ENCODE results near the gene MTURN.
A peak's percentile ranks its signal among the peaks of the same experiment; 100 is the strongest.

The MTURN gene

DNA sequence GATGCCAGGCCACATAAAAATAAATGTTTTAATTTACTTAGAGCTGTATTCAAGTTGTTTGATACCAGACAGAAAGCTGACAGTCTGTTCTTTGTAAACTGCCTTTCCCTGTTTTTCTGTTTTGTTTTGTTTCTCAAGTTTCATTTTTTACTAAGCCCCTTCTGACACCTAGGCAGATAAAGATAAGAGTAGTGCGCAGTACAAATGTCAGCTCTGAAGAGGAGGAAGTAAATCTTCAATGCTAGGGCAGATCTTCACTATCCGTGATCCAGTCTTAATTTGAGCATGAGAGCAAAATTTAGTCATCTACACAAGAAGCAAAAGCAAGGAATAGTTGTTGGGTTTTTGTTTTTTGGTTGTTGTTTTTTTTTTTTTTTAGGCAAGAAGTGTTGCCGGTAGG, 27.3 kb downstream of the MTURN start:
- Histone ChIP-seq H3K9me3 (no peaks in the 10 kb centered on the region), H3K27ac (no peak overlapping the region), H3K36me3 (peaks cover 4 to 35% (median 16%) of the 10 kb centered on the region in 3 donors), H3K4me3 (no peak overlapping the region), H3K27me3 (no peaks in the 10 kb centered on the region), H3K4me1 (peaks cover 0 to 24% (median 8%) of the 10 kb centered on the region in 4 donors)
- no peak for TF ChIP-seq CTCF (IDR thresholded peaks at IDR 0.05)
- no peak for DNase-seq
- intact Hi-C loops (cut with DNase I; ENCODE audit: low total_unique reads), result loop anchor here (5.0 to 10.0 kb wide), 4 partner anchors 123 to 403 kb away; partner anchors contain the start of genes GGCT and ZNRF2

DNA sequence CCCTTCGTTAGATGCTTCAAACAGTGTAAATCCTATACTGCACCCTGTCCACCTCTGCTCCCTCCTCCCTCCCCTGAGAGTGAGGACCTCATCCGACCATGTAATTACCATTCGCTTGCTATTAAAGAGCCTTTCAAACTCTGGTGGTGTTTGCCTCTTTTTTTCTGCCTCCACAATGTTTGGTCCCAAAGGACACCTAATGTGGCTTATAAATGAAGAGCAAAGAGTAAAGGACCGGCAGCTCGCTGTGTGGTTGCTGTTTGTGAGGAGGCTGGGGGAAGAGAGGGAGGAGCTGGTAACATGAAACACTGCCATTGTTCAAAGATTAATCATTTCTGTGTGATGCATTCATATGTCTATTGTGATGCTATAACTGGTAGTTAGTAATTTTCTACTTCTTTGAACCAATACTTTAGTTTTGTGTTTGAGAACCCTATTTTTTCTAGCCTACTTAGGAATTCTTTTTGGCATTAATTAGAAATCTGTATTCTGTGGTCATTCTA, 27.9 kb downstream of the MTURN start:
- intact Hi-C loops (cut with DNase I; ENCODE audit: low total_unique reads), result loop anchor here (5.0 to 10.0 kb wide), 4 partner anchors 122 to 402 kb away; partner anchors contain the start of genes GGCT and ZNRF2
- Histone ChIP-seq H3K4me1 (peaks cover 0 to 24% (median 8%) of the 10 kb centered on the region in 4 donors), H3K4me3 (no peak overlapping the region), H3K27ac (peak overlapping the region in 1 of 2 donors; percentile 38), H3K9me3 (no peaks in the 10 kb centered on the region), H3K36me3 (peaks cover 4 to 30% (median 11%) of the 10 kb centered on the region in 3 donors), H3K27me3 (no peaks in the 10 kb centered on the region)
- no peak for TF ChIP-seq CTCF (IDR thresholded peaks at IDR 0.05)
- DNase-seq, result no peak

DNA sequence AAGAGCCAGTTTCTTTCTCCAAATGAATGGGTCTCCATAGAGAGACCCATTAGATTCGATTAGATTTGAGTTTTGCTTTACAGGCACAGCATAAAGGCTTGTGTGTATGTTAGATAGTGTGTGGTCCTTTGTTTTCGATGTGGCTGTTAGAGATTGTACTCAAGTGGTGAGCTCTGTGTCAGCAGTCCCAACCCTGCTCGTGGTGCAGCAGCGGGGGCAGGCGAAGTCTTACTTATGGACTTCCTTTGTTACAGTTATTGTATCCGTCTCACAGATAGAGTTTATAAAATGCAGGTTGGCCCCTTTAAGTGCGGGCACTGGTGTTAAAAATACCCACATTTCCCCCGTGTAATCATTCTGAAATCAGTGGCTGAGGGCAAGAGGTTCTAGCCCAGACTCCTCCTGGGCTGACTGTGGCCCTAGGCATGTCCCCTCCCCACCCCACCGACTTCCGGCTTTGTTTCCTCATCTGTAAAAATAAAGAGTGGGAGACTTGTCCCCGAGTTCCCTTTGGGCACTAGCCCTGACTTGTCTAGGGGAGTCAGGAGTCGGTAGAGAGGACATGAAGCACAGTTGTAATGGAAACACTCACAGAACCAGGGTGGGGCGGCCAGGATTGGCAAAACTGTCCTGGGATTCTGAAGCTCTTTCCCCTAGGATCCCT, 28.6 kb downstream of the MTURN start:
- H3K27ac ChIP-seq, result peak overlapping the region; percentile 26 to 38
- no peak overlapping the region for H3K4me3 ChIP-seq
- peaks cover 0 to 24% (median 12%) of the 10 kb centered on the region in 4 donors for H3K4me1 ChIP-seq
- no peaks in the 10 kb centered on the region for H3K9me3 ChIP-seq
- peak in 1 of 2 donors; percentile 39 for DNase-seq
- no peaks in the 10 kb centered on the region for H3K27me3 ChIP-seq
- H3K36me3 ChIP-seq, result peaks cover 0 to 25% (median 8%) of the 10 kb centered on the region in 3 donors
- no peak for TF ChIP-seq CTCF (IDR thresholded peaks at IDR 0.05)
- intact Hi-C loops (cut with DNase I; ENCODE audit: low total_unique reads), result loop anchor here (5.0 to 10.0 kb wide), 4 partner anchors 121 to 401 kb away; partner anchors contain the start of genes GGCT and ZNRF2

DNA sequence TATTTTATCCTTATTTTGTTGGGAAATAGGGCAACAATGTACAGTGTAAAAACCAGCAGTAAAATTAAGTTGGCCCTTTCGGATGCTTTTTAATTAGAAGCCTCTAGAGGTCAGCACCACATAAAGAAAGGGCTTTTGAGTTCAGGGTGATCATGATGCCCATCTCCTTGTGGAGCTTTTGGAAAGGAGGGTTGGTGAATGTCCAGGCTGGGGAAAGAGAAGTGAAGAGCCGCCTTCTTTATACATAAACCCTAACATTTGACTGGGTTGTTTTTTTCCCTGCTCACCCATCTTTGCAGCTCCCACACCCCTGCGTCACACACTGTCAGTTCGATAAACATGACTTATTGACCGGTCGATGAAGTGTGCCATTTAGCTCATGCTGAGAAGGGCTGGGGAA, 29.8 kb downstream of the MTURN start:
- H3K9me3 ChIP-seq, result no peaks in the 10 kb centered on the region
- H3K27me3 ChIP-seq, result no peaks in the 10 kb centered on the region
- H3K36me3 ChIP-seq, result peaks cover 0 to 18% (median 8%) of the 10 kb centered on the region in 3 donors
- no peak for DNase-seq
- peaks cover 0 to 36% (median 20%) of the 10 kb centered on the region in 4 donors for H3K4me1 ChIP-seq
- intact Hi-C loops (cut with DNase I; ENCODE audit: low total_unique reads), result loop anchor here (5.0 to 10.0 kb wide), 4 partner anchors 120 to 400 kb away; partner anchors contain the start of genes GGCT and ZNRF2
- H3K4me3 ChIP-seq, result no peak overlapping the region
- TF ChIP-seq CTCF (IDR thresholded peaks at IDR 0.05), result peak; percentile 46 to 49
- H3K27ac ChIP-seq, result peak overlapping the region in 1 of 2 donors; percentile 26

DNA sequence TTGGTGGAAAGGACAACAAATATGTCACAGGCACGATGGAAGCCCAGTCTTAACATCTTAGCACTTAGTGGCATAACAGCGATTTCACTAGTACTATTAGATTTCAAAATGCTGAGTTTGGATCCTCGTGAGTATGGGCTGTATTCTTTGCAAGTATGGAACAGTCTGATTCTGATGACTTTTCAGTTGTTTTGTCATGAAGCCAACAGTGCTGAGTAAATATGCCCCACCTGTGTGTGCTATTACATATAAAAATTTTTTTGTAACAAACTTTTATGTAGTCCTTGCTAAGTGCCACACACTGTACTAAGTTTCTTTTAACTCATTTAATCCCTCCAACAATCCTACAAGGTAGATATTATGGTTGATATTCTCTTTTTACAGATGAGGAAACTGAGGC, 30.8 kb downstream of the MTURN start:
- no peak for DNase-seq
- Histone ChIP-seq H3K4me3 (no peak overlapping the region), H3K9me3 (no peaks in the 10 kb centered on the region), H3K36me3 (peaks cover 0 to 8% (median 1%) of the 10 kb centered on the region in 3 donors), H3K4me1 (peaks cover 0 to 47% (median 30%) of the 10 kb centered on the region in 4 donors), H3K27me3 (no peaks in the 10 kb centered on the region), H3K27ac (no peak overlapping the region)
- no peak for TF ChIP-seq CTCF (IDR thresholded peaks at IDR 0.05)
- intact Hi-C loops (cut with DNase I; ENCODE audit: low total_unique reads), result loop anchor here (10.0 kb wide), 3 partner anchors 119 to 399 kb away; partner anchors contain the start of genes GGCT and ZNRF2
